ENCODE measurements around the gene FBXO27.
"Not testable (repeated sequence)": the region's sequence is repeated elsewhere in the genome, so short reads cannot be mapped to it uniquely, and the experiment has no call there.

Gene FBXO27
- long read RNA-seq, donor 1, result 0 reads
- long read RNA-seq, donor 2, result 0 reads
- long read RNA-seq, donor 3, result 0 reads
- long read RNA-seq, donor 4, result 0 reads
- long read RNA-seq, donor 5, result 0 reads
- long read RNA-seq, donor 6, result 0 reads
- long read RNA-seq, donor 7, result 0 reads
- long read RNA-seq, donor 8, partial matches to known transcripts, result 0 of 1 reads
- long read RNA-seq, donor 8, other reads (novel, unspliced or antisense), result 0 of 1 reads

DNA sequence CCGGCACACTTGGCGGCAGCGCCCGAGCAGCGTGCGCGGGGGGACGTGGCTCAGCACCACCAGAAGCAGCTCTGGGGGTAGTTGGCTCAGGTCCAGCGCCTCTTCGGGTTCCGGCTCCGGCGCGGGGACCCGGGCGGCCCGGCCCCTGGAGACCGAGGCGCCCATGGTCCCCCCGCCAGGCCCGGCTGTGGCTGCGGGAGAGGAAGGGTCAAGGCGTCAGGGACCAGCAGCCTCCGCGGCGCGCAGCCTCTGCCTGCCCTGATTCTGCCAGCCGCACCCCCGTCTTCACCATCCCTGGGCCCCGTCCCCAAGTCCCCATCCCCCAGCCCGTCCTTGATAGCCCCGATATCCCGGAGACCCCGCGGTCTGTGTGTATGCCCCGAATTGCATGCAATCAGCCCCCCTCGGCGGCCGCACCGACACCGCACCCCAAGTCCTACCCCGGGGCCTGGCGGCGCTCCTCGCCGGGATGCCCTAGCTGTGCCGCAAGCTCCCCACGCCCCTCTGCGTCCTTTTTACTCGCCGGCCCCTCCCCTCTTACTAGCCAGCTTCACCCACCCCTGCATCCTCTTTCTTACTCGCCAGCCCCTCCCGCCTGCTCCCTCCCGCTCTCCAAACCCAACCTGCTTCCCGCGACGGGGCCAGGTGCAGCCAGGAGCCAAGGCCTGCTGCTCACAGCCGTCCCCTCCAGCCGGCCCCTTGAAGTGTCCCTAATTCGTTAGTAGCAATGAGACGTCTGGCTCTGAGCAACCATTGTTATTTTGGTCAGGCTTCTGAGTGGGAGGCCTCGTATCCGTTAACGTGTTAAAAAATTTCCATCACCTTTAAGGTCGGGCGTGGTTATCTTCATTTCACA is at the start of gene FBXO27:
Gene FBXO27 (minus strand): TSS at position 487 of the 856 bp plus-strand sequence. CDS start 322 bp downstream, at position 165.
- DNase-seq, result no peak

- no peak for DNase-seq
Measured at GRCh38 chr19:39080431-39080830, 48.1 kb upstream of the FBXO27 start.

- DNase-seq, result no peak
Measured at GRCh38 chr19:39078436-39079200, 46.3 kb upstream of the FBXO27 start.

DNA sequence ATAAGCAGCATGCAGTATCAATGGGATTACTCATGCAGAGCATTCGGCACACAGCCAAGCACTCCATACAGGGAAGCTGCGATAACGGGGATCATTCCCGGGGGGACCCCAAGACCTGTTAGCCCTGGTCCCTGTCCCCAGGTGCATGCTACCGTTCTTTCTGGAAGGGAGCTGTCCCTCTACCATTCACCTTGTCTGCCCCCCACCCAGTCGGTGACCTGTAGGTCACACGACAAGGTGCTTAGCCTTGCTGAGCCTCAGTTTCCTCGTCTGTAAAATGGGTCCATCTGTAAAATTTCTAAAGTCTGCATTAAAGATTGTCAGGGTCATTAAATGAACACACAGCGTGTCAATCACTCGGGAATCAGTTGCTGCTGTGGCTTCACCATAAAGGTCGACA is 45.0 kb upstream of the FBXO27 start:
- no peak for DNase-seq

DNA sequence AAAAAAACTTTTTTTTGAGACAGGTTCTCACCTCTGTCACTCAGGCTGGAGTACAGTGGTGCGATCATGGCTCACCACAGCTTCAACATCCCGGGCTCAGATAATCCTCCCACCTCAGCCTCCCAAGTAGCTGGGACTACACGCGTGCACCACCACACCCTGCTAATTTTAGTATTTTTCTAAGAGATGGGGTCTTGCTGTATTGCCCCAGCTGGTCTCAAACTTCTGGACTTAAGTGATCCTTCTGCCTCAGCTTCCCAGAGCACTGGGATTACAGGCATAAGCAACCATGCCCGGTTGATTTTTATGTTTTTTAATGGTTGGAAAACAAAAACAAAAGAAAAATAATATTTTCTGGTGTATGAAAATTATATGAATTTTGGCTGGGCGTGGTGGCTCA is 42.6 kb upstream of the FBXO27 start:
- no peak for DNase-seq

- DNase-seq, result no peak
Measured at GRCh38 chr19:39074205-39074692, 41.9 kb upstream of the FBXO27 start.

DNA sequence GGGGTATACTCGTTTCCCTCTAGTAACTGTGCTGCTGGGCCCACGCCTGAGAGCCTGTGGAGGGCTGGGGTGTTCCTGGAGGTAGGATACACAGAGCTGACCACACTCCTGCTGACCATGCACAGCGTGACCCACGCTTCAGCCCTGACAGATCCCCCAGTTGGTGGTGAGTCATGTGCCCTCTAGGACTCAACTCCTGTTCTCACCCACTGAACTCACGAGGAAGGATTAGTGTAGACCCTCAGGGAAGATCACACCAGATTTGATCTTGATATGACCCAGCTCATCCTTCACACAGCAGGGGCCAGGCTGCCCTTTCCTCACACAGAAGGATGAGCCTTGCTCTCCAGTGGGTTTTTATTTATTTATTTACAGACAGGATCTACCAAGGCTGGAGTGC is 38.5 kb upstream of the FBXO27 start:
- DNase-seq, result no peak

DNA sequence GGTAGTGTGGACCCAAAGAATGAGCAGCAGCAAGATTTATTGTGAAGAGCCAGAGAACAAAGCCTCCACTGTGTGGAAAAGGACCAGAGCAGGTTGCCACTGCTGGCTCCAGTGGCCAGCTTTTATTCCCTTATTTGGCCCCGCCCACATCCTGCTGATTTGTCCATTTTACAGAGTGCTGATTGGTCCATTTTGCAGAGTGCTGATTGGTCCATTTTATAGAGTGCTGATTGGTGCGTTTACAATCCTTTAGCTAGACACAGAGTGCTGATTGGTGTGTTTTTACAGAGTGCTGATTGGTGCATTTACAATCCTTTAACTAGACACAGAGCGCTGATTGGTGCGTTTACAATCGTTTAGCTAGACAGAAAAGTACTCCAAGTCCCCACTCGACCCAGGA is 35.9 kb upstream of the FBXO27 start:
- not testable (repeated sequence) for DNase-seq

GRCh38 chr19:39067104-39067503 is 34.8 kb upstream of the FBXO27 start:
- DNase-seq, result no peak

DNA sequence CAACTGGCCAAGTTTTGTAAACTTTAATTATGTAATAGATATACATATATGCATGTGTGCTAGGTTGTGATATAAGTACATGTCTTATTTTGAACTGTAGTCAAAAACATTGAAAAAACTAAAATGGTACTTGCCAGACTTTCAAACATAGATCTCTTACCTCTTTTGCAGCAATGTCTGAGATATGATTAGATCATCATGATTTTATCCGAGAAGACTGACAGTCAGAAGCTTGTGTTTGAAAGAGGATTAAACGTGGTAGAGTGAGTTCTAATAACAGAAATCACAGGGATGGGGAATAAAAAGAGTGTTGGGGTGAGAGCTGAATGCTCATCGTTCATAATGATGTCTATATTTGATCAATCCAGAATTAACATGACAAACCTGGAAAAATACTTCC is 33.6 kb upstream of the FBXO27 start:
- DNase-seq, result no peak

- DNase-seq, result no peak
Measured at GRCh38 chr19:39064405-39064804, 32.1 kb upstream of the FBXO27 start.

DNA sequence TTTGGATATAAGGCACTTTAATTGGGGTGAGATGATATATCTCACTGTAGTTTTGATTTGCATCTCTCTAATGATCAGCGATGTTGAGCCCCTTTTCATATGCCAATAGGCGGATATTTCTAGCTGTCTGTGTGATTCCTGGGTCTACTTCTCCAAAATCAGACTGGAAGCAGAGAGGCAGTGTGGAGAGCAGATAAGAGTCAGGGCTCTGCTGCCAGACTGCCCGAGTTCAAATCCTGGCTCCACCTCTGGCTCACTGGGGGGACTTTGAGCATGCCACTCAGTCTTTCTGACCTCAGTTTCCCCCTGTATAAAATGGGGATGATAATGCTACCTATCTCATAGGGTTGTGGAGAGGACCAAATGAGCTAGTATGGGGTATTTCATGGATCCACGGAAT is 27.8 kb upstream of the FBXO27 start:
- DNase-seq, result no peak

- DNase-seq, result no peak
Measured at GRCh38 chr19:39059302-39059701, 27.0 kb upstream of the FBXO27 start.

- DNase-seq, result no peak
Measured at GRCh38 chr19:39057615-39058014, 25.3 kb upstream of the FBXO27 start.

- no peak for DNase-seq
Measured at GRCh38 chr19:39054091-39054470, 21.7 kb upstream of the FBXO27 start.

DNA sequence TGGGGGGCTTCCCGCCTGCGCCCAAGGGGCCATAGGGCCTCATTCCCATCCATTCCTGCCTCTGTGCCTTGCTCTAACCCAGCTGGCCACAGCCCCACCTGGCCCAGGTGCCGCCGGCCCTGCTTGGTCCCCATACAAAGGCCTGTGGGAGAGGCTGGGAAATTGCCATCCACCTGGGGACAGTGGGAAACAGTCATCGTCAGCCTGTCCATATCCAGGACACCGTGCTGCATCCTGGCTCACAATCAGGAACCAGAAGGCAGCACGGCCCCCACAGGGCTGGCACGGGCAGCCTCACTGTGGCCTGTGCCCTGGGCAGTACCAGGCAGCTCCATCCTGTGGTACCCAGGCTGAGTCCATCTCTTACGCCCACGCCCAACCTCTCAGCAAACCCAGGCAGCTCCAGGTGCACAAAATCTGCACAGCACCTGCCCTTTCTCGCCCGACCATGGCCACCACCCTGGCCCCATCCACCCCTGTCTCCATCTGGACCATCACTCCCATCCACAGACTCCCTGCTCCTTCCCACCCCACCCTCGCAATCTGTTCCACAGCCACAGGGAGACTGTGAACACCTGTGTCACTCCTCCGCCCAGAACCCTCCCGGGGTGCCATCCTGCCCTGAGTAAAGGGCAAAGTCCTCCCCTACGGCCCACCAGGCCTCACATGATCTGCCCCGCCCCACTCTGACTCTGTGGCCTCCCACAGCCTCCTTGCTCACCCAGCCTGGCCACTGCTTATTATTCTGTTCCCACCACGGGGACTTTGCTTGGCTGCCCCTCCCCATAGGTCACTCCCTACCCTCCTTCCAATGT is 21.1 kb upstream of the FBXO27 start:
- DNase-seq, result no peak

DNA sequence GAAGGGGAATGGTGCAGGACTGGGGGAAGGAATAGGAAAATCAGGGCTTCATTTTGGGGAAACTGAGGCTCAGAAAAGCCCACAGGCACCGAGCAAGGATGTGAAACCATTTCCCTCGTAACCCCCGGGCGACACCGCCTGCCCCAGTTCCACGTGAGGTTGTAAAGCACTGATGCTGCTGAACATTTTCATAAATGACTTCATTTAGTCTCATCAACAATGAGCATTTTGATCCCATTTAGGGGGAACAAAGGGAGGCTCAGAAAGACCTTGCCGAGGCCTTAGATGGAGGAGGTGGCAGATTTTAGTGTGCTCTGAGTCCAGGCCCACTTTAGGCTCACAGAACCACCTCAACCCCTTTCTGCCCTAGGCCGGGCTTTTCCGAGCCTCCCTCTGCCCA is 20.5 kb upstream of the FBXO27 start:
- no peak for DNase-seq

GRCh38 chr19:39052243-39052746 is 19.9 kb upstream of the FBXO27 start:
- peak; percentile 51 for DNase-seq

GRCh38 chr19:39047073-39047472 is 14.7 kb upstream of the FBXO27 start:
- no peak for DNase-seq

DNA sequence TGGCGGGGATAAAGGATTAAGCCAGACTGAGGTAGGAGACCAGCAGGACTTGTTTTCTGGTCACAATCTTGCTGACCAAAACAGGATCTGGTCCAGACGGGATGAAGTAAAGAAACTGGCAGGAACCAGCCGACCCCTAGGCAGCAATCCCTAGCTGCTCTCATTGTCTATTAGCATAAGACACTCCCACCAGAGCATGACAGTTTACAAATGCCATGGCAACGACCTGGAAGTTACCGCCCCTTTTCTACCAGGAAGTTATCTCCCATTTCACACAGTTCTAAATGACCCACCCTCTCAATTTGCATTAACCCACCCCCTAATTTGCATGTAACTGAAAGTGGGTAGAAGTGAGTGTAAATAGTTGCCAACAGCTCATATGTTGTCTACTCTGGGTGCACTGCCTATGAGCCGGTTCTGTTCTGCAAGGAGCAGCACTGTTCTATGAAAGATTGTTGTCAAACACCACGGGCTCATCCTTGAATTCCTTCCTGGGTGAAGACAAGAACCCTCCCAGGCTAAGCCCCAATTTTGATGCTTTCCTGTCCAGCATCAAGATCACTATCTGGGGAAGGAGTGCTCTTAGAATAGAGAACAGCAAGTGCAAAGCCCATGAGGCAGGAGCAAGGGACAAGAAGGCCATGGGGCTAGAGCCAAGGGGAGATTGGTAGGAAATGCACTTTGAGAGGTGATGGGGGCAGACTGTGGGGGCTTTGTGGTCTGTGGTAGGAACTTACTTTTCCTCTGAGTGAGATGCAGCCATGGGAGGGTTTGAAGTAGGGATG is 13.9 kb upstream of the FBXO27 start:
- no peak for DNase-seq

DNA sequence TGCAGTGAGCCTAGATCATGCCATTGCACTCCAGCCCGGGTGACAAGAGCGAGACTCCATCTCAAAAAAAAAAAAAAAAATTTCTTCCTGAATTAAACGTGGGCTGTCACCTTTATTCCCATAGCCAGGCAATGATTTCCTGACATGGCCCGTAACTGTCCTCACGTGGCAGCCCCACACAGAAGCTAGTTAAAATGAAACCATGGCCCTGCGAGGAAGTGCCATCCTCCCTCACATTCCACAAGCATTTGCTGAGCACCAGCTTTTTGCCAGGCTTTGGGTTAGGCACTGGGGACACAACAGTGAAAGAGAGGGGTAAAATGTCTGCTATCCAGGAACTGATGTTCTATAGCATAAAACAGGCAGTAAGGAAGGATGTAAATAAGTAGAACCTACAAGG is 13.2 kb upstream of the FBXO27 start:
- no peak for DNase-seq

Data from right kidney (tissue), 9 donors.